ENCODE measurements around the gene ATG4A.

ATG4A gene

GRCh38 chrX:108091264-108091877 lies at the start of gene ATG4A, which contains the start of gene PSMD10:
Gene ATG4A, plus strand, starts transcription at chrX:108091778. Its CDS starts 49 bp downstream, at chrX:108091827.
Gene PSMD10, minus strand, starts transcription at chrX:108091542. Its CDS starts 22 bp downstream, at chrX:108091520.
- H3K27ac ChIP-seq (ENCODE audit: low read length): peak within 1 kb of the TSS; percentile 91
- H4K20me1 ChIP-seq (ENCODE audit: insufficient read depth, low read length): no peaks in the 10 kb centered on the region; the same call in 1 of the 2 replicates
- peaks cover 22% of the 10 kb centered on the region; the same call in 1 of the 2 replicates for H3K4me1 ChIP-seq (ENCODE audit: insufficient read depth, low read length)
- H3K79me2 ChIP-seq (ENCODE audit: insufficient read depth, low read length): peaks cover 35% of the 10 kb centered on the region
- peak within 1 kb of the TSS; percentile 59 to 80 for H3K4me3 ChIP-seq (ENCODE audit: low read depth in 1 of 2, low read length in 2 of 2)
- peak within 1 kb of the TSS; percentile 91 for H2AFZ ChIP-seq (ENCODE audit: low read depth, low read length)
- H3K9ac ChIP-seq (ENCODE audit: low read depth, low read length): peak within 1 kb of the TSS; percentile 74
- peak within 1 kb of the TSS; percentile 89 for H3K4me2 ChIP-seq (ENCODE audit: insufficient read depth, low read length)
- no peaks in the 10 kb centered on the region for H3K27me3 ChIP-seq (ENCODE audit: insufficient read depth, low read length, poor library complexity)
- H3K36me3 ChIP-seq (ENCODE audit: insufficient read depth, low read length): peaks cover 20% of the 10 kb centered on the region
- TF ChIP-seq EZH2 (IDR thresholded peaks at IDR 0.05; ENCODE audit: borderline replicate concordance, low read depth, low read length, severe bottlenecking) (no peak), CTCF (IDR thresholded peaks at IDR 0.05; ENCODE audit: borderline replicate concordance, extremely low read depth, low read length, poor library complexity, severe bottlenecking) (no peak)
- ATAC-seq (ENCODE audit: insufficient read depth, low read depth) (peak; percentile 96), DNase-seq (peak; percentile 91)
- no peaks in the 10 kb centered on the region for H3K9me3 ChIP-seq (ENCODE audit: insufficient read depth, low read length, severe bottlenecking)

- no peak for ATAC-seq (ENCODE audit: insufficient read depth, low read depth)
- Histone ChIP-seq H3K27ac (ENCODE audit: low read length) (no peak within 1 kb of the TSS), H3K4me2 (ENCODE audit: insufficient read depth, low read length) (no peak within 1 kb of the TSS), H3K4me3 (ENCODE audit: low read depth in 1 of 2, low read length in 2 of 2) (no peak within 1 kb of the TSS), H2AFZ (ENCODE audit: low read depth, low read length) (no peak within 1 kb of the TSS), H3K9ac (ENCODE audit: low read depth, low read length) (no peak within 1 kb of the TSS), H3K27me3 (ENCODE audit: insufficient read depth, low read length, poor library complexity) (no peaks in the 10 kb centered on the region), H3K36me3 (ENCODE audit: insufficient read depth, low read length) (no peaks in the 10 kb centered on the region), H4K20me1 (ENCODE audit: insufficient read depth, low read length) (no peaks in the 10 kb centered on the region), H3K4me1 (ENCODE audit: insufficient read depth, low read length) (no peaks in the 10 kb centered on the region), H3K9me3 (ENCODE audit: insufficient read depth, low read length, severe bottlenecking) (no peaks in the 10 kb centered on the region), H3K79me2 (ENCODE audit: insufficient read depth, low read length) (no peaks in the 10 kb centered on the region)
- DNase-seq: no peak
- TF ChIP-seq EZH2 (IDR thresholded peaks at IDR 0.05; ENCODE audit: borderline replicate concordance, low read depth, low read length, severe bottlenecking) (no peak), CTCF (IDR thresholded peaks at IDR 0.05; ENCODE audit: borderline replicate concordance, extremely low read depth, low read length, poor library complexity, severe bottlenecking) (no peak)
Measured at GRCh38 chrX:108044554-108045256, 46.9 kb upstream of the ATG4A start, which contains the start of gene VSIG1. Gene VSIG1, plus strand, starts transcription at chrX:108045065. Its CDS starts 66 bp downstream, at chrX:108045131.

- Histone ChIP-seq H3K9me3 (ENCODE audit: insufficient read depth, low read length, severe bottlenecking) (no peaks in the 10 kb centered on the region), H2AFZ (ENCODE audit: low read depth, low read length) (no peak overlapping the region), H3K36me3 (ENCODE audit: insufficient read depth, low read length) (no peaks in the 10 kb centered on the region), H3K4me1 (ENCODE audit: insufficient read depth, low read length) (no peaks in the 10 kb centered on the region), H3K9ac (ENCODE audit: low read depth, low read length) (no peak overlapping the region), H3K79me2 (ENCODE audit: insufficient read depth, low read length) (no peaks in the 10 kb centered on the region), H3K27ac (ENCODE audit: low read length) (no peak overlapping the region), H3K4me3 (ENCODE audit: low read depth in 1 of 2, low read length in 2 of 2) (no peak overlapping the region), H3K27me3 (ENCODE audit: insufficient read depth, low read length, poor library complexity) (no peaks in the 10 kb centered on the region), H3K4me2 (ENCODE audit: insufficient read depth, low read length) (no peak overlapping the region), H4K20me1 (ENCODE audit: insufficient read depth, low read length) (no peaks in the 10 kb centered on the region)
- no peak for DNase-seq
- ATAC-seq (ENCODE audit: insufficient read depth, low read depth): no peak
- no peak for TF ChIP-seq EZH2 (IDR thresholded peaks at IDR 0.05; ENCODE audit: borderline replicate concordance, low read depth, low read length, severe bottlenecking)
- no peak for TF ChIP-seq CTCF (IDR thresholded peaks at IDR 0.05; ENCODE audit: borderline replicate concordance, extremely low read depth, low read length, poor library complexity, severe bottlenecking)
Measured at GRCh38 chrX:108049649-108050048, 41.9 kb upstream of the ATG4A start.
